CD4-positive, alpha-beta T cell treated with Interleukin-4 for 1 hour (primary cell): ENCODE measurements around the gene PGAM2.
"Not testable (repeated sequence)": the region's sequence is repeated elsewhere in the genome, so short reads cannot be mapped to it uniquely, and the experiment has no call there.

Experiments
- DNase-seq, 2 donors: peaks; one replicate each; pipeline ENCODE4 v3.0.0-alpha.2; 2020 to 2022

The PGAM2 gene

DNA sequence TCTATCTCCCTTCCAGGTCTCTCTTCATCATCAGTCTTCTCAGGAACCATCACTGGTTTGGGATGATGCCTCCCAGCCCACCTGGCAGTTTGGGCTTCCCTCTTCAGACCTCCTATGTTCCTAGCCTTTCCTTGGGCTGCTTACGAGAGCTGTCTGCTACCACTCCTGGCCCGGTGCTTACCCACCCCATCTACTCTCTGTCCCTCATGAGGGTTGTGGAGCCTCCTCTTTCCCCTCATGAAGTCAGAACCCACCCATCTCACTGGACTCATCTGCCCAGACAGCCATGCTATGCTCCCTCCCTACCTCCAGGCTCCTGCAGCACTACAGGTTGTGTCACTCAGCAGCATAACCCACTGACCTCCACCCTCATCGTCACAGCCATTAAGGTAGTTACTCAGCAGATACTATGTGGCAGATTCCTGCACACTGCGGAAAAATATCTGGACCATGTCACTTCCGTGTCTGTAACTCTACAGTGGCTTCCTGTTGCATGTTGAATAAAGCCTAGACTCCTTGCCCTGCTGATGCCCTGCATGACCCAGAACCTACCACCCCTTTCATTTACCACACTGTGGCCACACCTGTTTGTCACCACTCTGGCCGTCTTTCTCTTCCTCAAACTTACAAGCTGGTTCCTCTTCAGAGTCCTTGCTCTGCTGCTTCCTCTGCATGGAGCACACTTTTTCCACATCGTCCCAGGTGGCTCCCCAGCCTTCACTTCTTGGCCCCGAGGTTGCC lies 18.9 kb downstream of the PGAM2 start:
- peak; percentile 62 to 85 for DNase-seq

GRCh38 chr7:44045226-44046014 lies 19.9 kb downstream of the PGAM2 start:
- DNase-seq, result peak in 1 of 2 donors; percentile 32

GRCh38 chr7:44044315-44045225 lies 20.8 kb downstream of the PGAM2 start, which contains the start of gene DBNL:
Gene DBNL (plus strand): TSS chr7:44044702. CDS start chr7:44044738, 36 bp downstream.
- DNase-seq, result peak; percentile 86 to 88

DNA sequence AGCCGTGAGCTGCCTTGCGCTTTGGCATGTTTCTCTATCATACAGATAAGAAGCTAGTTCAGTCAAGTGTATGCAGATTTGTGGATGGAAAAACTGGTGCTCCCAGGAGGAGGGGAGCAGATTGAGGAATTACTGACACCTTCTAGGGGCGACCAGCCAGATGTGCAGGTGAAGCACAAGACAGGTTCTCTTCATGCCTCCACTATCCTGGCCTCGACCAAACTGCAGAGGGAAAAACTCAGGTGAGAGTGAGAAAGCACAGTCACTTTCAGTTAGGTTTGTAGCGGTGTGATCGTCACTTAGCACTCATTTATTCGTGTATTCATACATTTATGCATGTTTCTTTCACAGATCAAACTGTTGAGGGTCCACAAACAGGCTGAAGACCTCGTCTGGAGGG lies 21.5 kb downstream of the PGAM2 start:
- DNase-seq, result no peak

DNA sequence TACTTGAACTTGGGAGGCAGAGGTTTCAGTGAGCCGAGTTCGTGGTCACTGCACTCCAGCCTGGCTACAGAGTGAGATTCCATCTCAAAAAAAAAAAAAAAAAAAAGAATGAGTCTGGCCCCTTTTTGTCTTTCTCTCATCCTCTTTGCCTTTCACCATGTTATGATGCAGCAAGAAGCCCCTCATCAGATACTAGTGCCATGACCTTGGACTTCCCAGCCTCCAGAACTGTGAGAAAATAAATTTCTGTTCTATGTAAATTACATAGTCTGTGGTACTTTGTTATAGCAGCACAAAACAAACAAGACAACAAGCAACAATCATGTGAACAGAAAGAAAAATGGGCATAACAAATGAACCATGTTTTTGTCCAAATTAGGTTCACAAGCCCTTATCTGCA lies 23.1 kb downstream of the PGAM2 start:
- DNase-seq, result no peak

DNA sequence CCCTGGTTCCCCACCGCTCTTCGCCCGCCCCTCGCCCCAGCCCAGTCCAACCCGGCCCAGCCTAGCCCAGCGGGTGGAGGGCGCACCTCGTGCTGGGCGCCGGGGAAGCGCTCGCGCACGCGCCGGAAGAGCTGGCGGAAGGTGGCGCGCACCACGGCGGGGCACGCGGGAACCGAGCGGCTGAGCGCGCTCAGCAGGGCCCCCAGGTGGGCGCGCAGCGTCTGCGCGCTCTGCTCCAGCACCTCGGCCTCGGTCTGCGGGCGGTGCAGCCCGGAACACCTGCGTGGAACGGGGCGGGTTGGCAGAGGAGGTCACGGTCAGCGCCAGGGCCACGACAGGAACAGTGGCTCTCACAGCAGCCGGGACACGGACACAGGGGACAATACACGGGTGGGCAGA lies 24.9 kb downstream of the PGAM2 start:
- peak; percentile 77 to 79 for DNase-seq

- DNase-seq, result not testable (repeated sequence)
Observed at GRCh38 chr7:44039800-44040492, 25.4 kb downstream of the PGAM2 start.

GRCh38 chr7:44038961-44039558 lies 26.3 kb downstream of the PGAM2 start:
- peak; percentile 91 to 93 for DNase-seq

- not testable (repeated sequence) for DNase-seq
Observed at GRCh38 chr7:44038553-44038952, 26.8 kb downstream of the PGAM2 start.

GRCh38 chr7:44037951-44038350 lies 27.4 kb downstream of the PGAM2 start:
- not testable (repeated sequence) for DNase-seq

DNA sequence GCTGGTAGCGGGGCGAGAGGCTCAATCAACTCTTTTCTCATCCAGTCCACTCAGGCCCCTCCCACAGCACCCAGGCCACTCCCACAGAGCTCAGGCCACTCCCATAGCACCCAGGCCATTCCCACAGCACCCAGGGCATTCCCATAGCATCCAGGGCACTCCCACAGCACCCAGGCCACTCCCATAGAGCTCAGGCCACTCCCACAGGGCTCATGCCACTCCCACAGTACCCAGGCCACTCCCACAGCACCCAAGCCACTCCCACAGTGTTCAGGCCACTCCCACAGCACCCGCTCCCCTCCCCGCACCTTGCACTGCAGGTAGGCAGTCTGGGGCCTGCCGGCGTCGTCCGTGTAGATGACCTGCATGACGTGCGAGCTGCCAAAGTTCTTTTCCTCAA lies 29.0 kb downstream of the PGAM2 start:
- peak; percentile 46 to 60 for DNase-seq

GRCh38 chr7:44033971-44034844 lies 31.2 kb downstream of the PGAM2 start:
- DNase-seq, result not testable (repeated sequence)

GRCh38 chr7:44032031-44032430 lies 33.3 kb downstream of the PGAM2 start:
- not testable (repeated sequence) for DNase-seq

DNA sequence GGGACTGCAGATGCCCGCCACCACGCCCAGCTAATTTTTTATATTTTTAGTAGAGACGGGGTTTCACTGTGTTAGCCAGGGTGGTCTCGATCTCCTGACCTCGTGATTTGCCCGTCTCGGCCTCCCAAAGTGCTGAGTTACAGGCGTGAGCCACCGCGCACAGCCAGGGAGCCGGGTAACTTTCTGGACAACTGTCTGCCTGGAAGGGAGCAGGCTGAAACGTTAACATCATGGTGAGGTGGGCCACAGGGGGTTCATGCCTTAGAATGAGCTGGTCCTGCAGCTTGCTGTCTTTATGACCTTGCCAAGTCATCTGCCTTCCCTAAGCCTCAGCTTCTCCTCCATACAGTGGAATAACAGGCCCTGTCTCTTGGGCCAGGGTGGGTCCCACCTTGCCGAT lies 34.0 kb downstream of the PGAM2 start:
- DNase-seq, result not testable (repeated sequence)

GRCh38 chr7:44030029-44030428 lies 35.3 kb downstream of the PGAM2 start:
- DNase-seq, result not testable (repeated sequence)

DNA sequence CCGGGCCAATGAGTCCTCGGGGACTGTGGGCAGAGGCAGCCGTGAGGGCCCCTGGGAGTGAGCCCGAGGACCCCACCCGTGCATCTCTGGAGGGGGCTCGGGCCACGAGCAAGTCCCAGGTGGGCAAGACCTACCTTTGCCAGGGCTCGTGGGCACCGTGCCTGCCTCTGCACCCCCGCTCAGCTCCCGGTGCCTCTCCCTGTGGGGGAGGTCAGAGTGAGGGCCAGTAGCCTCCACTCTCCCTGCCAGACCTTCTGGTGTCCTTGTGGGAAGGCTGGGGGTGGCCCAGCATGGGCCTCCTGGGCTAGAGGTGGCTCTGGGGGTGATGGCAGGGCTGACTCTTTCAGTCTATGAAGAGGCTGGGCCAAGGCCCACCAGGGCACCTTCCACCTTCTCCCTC lies 35.9 kb downstream of the PGAM2 start:
- DNase-seq, result not testable (repeated sequence)

GRCh38 chr7:44022796-44023467 lies 42.4 kb downstream of the PGAM2 start:
- not testable (repeated sequence) for DNase-seq

DNA sequence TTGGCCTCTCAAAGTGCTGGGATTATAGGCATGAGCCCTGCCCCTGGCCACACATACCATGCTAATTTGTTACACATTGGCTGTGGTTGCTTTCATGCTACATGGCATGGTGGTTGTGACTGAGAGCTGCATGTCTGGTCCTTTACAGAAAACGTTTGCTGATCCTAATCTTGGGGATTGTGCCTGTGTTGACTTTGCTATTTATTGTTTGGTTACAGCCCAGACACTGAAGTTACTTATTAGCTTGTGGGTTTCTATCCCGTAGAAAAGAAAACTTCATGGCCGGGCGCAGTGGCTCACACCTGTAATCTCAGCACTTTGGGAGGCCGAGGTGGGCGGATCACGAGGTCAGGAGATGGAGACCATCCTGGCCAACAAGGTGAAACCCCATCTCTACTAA lies 43.3 kb downstream of the PGAM2 start:
- DNase-seq, result not testable (repeated sequence)

GRCh38 chr7:44019825-44020224 lies 45.5 kb downstream of the PGAM2 start:
- not testable (repeated sequence) for DNase-seq
